HG03108 (cell line): ENCODE measurements around the gene CAND2.
"Not testable (repeated sequence)": the region's sequence is repeated elsewhere in the genome, so short reads cannot be mapped to it uniquely, and the experiment has no call there.

Experiments used
- ATAC-seq: cut with Tn5 transposase; IDR thresholded peaks from one replicate; pipeline ENCODE4 v1.9.1; 2021; ENCODE audit warnings: moderate library complexity; ENCODE audit not compliant: unreplicated experiment

The CAND2 gene

DNA sequence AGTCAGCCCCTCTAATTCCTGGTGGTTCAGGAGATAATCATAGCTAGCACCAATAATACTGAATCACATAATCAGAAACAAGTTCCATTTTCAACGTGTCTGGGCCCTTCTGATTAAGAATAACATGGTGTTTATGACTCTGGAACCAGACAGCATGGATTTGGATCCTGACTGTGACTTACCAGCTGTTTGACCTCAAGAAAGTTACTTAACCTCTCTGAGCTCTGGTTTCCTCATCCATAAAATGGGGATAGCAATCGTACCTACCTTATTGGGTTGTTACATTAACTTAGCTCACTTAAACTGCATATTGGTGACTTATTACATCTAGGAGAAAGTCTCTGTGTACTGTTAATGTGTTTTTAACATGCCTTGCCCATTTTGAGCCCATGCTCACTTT, 26.7 kb upstream of the CAND2 start:
- no peak for ATAC-seq

DNA sequence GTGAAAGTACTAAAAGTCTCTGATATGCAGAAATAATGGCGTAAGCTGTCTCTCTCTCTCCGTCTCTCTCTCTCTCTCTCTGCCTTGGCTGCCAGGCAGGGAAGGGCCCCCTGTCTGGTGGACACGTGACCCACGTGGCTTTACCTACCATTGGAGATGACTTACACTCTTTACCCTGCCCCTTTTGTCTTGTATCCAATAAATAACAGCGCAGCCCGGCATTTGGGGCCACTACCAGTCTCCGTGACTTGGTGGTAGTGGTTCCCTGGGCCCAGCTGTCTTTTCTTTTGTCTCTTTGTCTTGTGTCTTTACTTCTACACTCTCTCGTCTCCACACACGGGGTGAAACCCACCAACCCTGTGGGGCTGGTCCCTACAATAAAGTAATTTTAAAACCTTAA, 25.2 kb upstream of the CAND2 start:
- ATAC-seq: no peak

DNA sequence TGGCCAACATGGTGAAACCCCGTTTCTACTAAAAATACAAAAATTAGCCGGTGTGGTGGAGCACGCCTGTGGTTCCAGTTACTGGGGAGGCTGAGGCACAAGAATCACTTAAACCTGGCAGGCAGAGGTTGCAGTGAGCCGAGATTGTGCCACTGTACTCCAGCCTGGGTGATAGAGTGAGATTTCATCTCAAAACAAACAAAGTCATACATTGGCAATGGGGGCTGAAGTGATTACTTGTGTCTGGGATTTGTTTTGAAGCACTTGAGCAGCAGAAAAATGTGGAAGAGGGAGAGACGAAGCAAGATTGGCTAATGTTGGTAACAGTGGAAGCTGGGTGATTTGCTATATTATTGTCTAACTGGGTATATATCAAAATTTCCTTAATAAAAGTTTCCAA, 24.0 kb upstream of the CAND2 start:
- ATAC-seq: no peak

GRCh38 chr3:12773030-12773709, 23.3 kb upstream of the CAND2 start:
- ATAC-seq: no peak

DNA sequence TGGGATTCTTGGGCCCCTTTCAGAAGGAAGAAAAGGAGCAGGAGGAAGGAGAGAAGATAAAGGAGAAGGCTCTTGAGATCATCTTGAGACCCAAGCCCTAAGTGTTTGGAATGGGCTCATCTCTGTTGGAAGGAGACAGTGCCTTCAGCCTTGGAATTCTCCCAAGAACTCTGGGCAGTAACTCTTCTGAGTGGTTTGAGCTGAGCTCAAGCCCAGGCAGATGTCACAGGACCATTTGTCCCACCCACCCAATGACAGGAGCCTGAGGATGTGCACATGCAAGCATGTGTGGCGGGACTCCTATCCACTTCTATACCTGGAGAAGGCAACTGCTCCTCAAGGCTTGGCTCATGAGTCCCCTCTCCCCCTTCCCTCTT, 22.8 kb upstream of the CAND2 start:
- no peak for ATAC-seq

GRCh38 chr3:12774619-12775018, 21.9 kb upstream of the CAND2 start:
- no peak for ATAC-seq

DNA sequence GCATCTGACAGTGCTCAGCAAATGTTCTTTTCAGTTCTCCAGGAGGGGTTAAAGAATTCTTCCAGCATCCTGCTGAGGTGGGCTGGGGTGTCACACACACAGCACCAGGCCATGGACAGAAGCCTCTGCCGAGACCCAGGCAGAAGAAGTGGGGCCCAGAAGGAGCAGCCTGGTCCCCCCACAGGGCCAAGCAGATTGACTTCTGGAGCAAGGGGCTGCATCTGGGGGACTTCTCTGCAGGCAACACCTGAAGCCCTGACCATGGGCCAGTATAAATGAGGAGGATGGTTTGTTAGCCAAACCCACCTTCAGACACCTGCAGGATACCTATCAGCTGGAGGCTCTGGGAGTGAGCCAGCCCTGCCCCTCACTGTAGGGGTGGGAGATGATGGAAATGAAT, 21.3 kb upstream of the CAND2 start:
- ATAC-seq: no peak

DNA sequence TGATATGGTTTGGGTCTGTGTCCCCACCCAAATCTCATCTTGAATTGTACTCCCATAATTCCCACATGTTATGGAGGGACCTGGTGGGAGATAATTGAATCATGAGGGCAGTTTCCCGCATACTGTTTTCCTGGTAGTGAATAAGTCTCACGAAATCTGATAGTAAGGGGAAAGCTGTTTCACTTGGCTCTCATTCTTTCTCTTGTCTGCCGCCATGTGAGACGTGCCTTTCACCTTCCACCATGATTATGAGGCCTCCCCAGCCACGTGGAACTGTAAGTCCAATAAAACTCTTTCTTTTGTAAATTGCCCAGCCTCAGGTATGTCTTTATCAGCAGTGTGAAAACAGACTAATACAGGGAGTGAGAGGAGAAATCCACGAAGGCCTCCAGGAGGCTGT, 20.5 kb upstream of the CAND2 start:
- not testable (repeated sequence) for ATAC-seq

GRCh38 chr3:12777171-12777570, 19.3 kb upstream of the CAND2 start:
- ATAC-seq: no peak

DNA sequence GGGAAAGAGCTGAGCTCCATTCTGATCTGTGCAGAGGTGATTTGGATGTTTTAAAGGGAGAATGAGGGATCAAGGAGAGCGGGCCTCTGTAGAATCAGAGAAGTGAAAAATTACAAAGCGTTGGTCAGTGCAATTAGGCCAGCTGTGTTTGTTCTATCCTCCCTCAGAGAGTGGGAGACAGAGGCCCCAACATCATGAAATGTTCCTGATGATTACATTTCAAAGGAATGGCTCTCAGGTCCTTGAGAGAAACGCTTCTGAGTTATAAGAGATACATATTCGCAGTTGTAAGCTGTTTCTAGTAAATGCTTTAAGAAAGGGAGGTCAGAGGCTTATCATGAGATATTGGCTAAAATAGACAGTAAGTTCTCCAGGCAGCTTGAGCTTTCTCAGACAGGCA, 15.7 kb upstream of the CAND2 start:
- no peak for ATAC-seq

DNA sequence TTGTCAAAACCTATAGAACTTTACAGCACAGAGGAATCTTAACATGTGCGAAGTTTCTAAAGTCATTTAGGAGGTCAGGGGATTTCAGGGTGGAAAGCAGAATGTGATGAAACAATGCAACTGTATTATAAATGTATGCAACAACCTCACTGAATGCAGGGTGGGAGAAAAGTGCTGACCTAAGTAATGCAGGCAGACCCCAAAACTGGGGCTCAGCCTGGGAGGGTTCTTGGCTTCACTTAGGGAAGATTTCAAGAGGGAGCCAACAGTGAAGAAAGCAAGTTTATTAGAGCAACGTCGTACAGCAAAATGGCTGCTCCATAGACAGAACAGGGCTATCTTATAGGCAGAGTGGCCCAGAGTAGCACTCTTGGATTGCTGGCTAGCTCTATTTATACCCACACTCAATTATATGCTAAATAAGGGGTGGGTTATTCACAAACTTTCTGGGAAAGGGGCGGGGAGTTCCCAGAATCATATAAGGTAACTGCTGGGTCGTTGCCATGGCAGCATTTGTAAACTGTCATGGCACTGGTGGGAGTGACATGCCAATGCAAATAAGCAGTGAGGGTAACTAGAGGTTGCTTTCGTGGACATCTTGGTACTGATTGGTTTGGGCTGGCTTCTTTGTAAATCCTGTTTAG, 14.2 kb upstream of the CAND2 start:
- ATAC-seq: no peak

GRCh38 chr3:12785096-12785495, 11.4 kb upstream of the CAND2 start:
- no peak for ATAC-seq

- ATAC-seq: not testable (repeated sequence)
These were observed 9.1 kb upstream of the CAND2 start for GRCh38 chr3:12787346-12787745.

DNA sequence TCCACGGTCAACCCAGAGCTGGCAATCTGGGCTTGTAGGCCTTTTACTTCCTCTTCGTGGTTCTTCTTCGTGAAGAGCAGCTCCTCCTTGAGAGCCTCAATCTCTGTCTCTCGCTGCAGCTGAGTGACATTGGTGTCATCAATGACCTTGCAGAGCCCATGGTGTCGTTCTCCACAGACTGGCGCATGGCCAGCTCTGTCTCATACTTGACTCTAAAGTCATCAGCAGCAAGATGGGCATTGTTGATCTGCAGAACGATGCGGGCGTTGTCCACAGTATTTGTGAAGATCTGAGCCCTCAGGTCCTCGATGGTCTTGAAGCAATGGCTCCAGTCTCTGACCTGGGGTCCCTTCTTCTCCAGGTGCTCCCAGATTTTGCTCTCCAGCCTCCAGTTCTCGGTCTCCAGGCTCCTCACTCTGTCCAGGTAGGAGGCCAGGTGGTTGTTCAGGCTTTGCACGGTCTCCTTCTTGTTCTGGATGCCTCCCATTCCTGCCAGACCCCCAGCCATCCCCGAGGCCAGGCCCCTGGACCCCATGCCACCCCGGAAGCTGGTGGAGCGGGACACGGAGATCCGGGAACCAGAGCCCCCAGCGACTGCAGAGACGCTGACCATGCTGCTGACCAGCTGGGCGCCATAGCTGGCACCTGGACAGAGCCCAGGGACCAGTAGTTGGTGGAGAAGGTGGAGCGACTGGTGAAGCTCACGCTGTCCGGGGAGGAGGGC, 8.4 kb upstream of the CAND2 start:
- not testable (repeated sequence) for ATAC-seq

DNA sequence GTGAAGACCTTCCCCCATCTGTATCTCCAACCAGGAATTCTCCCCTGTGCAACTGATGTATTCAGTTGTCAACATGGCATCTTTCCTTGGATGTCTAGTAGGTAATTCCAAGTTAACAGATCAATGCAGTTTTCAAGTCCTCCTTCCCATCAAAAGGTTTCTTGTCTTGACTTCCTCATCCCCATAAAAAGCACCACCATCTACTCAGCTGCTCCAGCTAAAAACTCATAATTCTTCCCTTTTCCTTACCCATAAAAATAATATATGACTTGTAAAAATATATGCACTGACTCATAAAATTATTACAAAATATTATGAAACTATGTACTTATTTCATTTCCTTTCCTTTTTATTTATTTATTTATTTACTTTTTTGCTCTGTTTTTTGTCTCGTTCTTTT, 5.0 kb upstream of the CAND2 start:
- ATAC-seq: no peak

GRCh38 chr3:12793701-12794100, 2.8 kb upstream of the CAND2 start:
- no peak for ATAC-seq

DNA sequence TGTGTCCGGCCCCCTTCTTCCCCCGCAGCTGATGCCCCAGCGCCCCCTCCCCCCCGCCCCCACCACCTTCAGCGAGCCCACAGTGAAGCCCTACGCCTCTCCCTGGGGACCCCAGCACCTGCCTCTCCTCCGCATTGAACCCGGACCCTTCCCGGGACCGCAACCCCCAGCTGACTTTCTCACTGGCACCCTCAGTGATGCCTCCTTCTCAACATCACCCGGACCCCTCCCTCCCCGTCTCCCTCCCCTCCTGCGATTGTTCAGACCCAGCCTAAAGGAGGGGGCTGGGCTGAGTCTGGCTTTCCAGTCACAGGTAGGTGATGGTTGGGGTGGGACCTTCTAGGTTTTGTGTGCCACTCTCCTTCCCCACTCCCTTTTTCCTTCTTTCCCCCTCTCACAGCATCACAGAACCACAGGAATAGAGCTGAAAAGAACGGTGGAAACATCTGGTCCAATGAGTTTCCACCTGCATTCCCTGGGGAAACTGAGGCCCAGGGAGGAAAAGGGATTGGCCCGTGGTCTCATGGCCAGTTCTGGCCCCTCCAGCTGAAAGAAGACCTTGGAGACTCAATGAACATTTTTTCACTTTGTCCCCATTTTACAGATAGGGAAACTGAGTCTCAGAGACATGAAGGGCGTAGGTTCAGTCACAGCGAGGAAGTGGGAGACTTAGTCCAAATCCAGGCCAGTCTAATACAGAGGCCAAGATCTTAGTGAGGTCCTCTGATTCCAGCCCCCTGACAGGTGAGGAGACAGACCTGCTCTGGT, 828 bp downstream of the CAND2 start:
- ATAC-seq: no peak

DNA sequence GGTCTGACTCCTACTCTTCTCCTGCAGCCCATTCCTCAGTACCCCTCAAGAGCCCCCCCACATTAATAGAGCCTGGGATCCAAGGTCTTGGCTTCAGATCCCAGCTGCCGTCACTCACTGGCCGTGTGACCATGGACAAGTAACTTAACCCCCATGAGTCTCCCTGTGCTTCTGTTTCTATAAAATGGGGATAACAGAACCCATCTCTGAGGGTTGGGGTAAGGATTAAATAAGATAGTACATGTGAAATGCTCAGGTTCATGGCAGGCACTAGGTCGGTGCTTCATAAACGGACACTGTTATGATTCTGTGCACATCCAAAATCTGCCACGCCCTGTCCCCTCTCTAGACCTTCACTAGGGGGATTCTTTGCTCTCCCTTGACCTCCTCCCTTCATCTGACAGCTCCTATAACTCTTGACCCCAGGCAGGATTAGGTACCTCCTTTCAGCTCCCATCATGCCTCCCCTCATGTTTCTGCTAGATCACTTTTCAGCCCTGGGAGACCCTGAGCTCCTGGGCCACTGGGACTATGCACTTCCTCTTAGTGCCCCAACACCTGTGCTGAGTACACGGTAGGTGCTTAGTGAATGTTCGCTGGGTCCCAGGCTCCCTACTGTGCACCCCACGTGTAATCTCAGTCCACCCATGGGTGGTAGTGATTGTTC, 1.5 kb downstream of the CAND2 start:
- ATAC-seq: no peak

DNA sequence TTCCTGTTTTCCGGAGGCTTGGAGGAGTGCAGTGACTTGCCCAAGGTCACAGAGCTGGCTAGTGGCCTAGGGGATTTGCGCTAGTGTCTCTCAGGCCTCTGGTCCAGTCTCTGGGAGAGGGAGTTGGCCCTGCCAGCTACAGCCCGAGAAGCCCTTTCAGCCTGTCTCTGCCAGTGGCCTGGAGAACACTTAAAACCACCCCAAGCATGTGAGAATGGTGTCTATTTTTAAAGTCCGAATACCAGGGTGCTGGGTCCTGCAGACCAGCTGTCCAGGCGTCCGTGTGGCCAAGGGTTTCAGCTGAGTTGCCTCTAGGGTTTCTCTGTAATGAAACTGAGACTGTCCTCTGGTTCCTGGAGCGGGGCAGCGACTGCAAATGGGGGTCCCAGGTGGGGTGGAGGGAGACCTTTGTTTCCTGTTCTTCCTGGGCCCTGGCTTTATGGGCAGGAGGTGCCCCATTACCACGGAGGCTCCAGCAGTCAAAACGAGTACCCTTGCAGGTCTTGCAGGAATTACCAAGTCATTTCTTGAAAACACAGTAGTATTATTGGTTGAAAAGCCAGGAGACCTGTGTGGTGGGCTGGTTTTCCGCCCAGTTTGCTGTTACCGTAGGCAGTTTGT, 2.2 kb downstream of the CAND2 start:
- ATAC-seq: no peak
